NCI-H1105 treated with DMSO at 0.1 percent for 48 hours (cell line): ENCODE results near the gene CARM1.
"Not testable (repeated sequence)": the region's sequence is repeated elsewhere in the genome, so short reads cannot be mapped to it uniquely, and the experiment has no call there.

ENCODE experiments used
- DNase-seq: peaks from one replicate; lab custom pipeline; 2025; lab: John Stamatoyannopoulos, UW

Gene CARM1

DNA sequence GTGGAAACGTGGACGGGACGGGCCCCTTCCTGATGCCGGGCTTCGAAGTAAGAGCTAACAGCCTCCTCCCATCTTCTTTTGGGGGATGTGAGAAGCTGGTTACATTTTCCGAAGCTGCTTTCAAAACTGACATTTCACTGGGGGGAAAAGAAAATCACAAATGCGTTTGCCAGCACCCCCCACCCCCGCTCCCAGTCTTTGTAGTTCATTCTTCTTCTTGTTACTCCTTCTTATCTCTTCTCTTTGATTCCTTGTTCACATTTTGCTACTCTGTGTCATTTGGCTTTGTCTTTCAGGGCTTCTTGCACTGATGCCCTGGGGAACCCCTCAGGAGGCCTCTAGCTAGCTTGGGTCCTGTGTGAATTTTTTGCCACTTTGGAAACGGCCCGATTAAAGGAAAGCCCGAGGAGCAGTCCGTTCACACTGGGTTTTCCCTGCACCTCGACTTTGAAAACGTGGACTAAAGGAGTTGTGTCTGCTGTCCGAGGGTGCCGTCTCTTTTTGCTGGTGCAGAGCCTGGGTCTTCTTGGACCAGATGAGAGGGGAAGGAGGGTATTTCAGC is 1.3 kb downstream of the CARM1 start:
- no peak for DNase-seq

DNA sequence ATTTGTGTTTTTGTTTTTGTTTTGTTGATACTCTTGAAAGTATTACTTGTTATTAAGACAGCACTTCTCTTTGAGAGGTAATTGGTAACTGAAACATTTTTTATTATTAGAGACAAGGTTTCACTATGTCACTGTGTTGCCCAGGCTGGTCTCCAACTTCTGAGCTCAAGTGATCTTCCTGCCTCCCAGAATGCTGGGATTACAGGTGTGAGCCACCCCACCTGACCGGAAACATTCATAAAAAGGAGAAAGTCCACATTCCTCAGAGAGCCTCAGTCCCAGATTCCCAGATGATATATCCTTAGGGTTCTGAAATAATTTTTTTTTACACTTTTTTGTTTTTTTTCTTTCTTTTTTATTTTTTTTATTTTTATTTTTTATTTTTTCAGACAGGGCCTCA is 2.7 kb downstream of the CARM1 start:
- no peak for DNase-seq

GRCh38 chr19:10876459-10877240 is 5.3 kb downstream of the CARM1 start:
- no peak for DNase-seq

- not testable (repeated sequence) for DNase-seq
Observed at GRCh38 chr19:10877608-10878007, 6.3 kb downstream of the CARM1 start.

DNA sequence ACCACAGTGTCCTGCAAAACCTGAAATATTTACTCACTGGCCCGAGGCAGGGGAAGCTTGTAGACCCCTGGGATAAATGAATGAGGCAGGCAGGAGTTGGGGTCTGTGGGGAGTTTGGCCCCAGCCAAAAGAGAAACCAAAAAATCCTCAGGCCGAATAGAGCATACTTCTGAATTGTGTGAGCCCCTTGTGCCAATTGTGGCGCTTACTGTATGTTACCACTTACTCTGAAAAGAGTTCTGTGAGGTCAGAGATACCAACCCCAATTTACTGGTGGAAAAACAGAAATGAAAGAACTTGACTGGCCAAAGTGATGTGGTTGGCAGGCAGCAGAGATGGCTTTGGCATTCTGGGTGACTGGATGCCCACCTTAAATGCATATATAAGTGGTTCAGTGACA is 6.9 kb downstream of the CARM1 start:
- no peak for DNase-seq

- DNase-seq = no peak
Observed at GRCh38 chr19:10881403-10882107, 10.2 kb downstream of the CARM1 start.

DNA sequence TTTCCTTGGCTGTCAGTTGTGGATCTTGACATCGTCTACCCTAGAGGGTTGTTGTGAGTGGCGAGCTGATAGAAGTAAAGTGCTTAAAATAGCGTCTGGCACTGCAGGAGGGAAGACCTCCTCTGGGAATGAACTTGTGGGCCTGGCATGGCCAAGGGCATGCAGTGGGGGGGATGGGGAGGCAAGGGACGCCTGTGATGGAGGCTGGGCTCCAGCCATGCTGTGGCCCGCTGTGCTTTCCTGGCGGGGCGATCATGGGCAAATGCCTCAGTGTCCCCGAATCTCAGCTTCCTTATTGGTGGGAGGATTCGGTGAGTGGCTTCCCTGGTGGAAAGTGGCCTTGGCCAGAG is 10.7 kb downstream of the CARM1 start:
- no peak for DNase-seq

DNA sequence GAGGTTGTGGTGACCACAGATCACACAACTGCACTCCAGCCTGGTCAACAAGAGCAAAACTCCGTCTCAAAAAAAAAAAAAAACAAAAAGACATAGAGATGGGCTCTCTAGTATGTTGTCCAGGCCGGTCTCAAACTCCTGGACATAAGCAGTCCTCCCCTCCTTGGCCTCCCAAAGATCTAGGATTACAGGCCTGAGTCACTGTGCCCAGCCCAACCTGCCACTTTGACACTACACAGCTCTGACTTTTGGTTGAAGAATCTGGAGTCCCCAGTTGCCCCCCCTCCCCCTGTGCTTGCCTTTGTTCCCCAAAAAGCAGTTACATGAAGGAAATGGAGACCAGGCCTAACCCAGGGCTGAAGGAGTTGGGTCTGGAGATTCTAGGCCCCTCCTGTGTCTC is 12.9 kb downstream of the CARM1 start:
- DNase-seq = no peak

DNA sequence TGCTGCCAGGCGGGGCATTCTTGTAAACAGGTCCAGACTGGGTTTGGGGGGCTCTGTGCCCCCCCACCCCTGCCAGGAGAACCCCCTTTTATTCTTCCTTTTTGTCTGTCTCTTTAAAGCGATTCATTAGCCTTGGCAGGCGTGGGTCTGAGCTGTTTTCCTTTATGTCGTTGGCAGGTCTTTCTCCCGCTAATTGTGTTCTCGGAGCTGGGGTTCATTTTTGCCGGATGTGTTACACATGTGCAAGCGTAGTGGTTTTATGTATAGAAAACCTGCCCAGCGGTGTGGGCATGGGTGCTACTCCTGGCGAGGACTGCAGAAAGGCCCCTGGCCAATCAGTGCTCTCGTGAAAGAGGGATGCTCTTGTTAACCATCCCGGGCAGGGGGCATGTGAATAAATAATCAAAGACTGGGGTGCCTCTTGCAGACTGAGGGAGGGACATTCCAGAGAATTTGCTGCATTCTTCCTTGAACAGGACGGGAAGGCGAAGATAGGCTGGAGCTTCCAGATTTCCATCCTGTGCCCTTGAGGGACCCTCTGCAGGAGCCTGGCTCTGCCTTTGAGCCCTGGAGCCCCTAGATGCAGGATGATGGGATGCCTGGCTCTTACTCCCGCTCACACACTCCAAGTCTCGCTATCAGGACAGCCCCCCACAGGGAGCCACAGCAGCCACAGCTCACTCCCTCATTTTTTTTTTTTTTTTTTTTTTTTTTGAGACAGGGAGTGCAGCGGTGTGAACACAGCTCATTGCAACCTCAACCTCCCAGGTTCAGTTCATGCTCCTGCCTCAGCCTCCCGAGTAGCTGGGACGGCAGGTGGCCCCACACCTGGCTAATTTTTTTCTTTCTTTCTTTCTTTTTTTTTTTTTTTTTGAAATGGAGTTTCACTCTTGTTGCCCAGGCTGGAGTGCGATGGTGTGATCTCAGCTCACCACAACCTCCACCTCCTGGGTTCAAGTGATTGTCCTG is 14.1 kb downstream of the CARM1 start:
- no peak for DNase-seq

DNA sequence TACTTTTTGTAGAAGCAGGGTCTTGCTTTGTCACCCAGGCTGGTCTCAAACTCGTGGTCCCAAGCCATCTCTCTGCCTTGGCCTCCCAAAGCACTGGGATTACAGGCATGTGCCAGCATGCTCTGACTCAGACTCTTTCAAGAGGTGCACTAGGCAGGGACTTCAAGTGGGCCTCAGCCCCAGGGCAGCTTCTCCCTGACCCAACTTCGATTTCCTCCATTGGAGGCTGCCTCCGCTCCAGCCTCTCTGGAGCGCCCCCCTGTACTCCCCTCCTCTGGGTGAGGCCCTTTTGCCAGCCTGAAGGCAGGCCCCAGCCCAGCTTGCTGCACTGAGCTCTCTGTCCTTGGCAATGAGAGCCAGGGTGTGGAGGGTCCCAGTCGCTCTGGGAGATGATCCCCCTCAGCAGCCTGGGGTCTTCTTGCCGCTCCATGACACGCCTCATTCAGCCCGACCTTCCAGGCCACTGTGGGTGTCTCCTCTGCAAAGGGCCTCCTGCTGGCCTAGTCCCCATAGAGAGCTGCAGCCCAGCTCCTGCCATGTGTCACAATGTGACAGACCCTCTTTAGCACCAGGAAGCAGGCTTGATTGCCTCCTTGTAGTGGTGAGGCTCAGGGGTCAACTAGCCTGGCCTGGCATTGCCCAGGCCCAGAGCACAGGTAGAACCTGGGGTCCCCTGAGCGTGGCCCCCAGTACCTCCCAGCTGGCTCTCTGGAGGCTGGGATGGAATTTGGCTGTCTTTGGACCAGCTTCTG is 16.4 kb downstream of the CARM1 start:
- DNase-seq = no peak

GRCh38 chr19:10888421-10888866 is 17.1 kb downstream of the CARM1 start:
- no peak for DNase-seq

- DNase-seq = no peak
Observed at GRCh38 chr19:10889880-10890279, 18.5 kb downstream of the CARM1 start.

- DNase-seq = no peak
Observed at GRCh38 chr19:10891405-10892086, 20.2 kb downstream of the CARM1 start.

DNA sequence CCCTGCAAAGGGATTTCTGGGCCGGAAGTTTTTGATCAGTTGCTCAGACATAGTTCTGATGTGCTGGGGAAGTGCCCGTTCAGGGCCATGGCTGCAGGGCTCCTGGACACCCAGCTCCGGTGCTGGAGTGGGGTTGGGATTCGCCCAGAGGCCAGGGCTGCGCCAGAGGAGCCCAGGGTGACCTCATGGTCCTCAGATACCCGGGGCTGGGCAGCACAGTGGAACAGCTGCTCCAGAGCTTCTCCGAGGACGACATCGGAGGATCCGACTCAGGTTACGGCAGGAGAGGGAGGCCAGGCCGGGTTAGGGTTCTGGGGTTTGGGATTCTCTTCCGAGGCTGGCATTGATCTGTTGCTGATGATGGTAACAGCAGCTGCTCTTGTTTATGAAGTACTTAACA is 20.9 kb downstream of the CARM1 start:
- DNase-seq = no peak

GRCh38 chr19:10894911-10895213 is 23.5 kb downstream of the CARM1 start:
- DNase-seq = no peak

- no peak for DNase-seq
Observed at GRCh38 chr19:10895363-10895762, 24.0 kb downstream of the CARM1 start.

DNA sequence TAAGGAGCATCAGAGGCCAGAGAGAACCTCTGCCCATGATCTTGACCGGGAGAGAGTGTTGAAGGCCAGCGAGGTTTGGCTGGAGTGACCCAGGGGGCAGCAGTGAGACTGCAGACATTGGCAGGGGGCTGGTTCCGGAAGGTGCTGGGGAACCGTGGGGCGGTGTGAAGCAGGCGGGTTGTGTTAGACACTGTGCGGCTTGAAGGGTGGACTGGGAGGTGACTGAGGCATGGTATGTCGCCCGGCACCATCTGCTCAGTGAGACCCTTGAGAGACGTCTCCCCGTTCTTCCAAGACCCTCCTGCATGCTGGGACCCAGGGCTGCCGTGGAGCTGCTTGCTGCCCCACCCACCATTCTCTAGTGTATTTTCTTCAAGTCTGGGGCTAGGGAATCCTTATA is 24.6 kb downstream of the CARM1 start:
- no peak for DNase-seq

GRCh38 chr19:10896851-10897526 is 25.6 kb downstream of the CARM1 start:
- no peak for DNase-seq

DNA sequence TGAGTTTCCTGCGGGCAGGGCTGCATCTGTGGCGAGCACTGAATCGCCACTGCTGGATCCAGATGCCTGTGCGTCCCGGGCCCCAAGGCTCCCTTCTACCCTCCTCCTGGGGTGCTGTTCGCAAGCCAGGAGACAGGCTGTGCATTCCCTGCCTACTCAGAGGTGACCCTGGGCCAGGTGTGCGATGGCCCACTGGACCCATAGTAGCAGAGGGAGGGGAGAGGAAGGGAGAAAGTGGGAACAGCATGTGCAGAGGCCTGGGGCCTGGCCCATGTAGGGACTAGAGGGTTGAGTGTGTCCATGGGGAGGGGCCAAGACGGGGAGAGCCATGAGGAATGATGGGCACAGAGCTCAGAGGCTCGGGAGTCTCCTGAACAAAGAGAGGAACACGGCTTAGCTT is 27.3 kb downstream of the CARM1 start:
- DNase-seq = no peak

DNA sequence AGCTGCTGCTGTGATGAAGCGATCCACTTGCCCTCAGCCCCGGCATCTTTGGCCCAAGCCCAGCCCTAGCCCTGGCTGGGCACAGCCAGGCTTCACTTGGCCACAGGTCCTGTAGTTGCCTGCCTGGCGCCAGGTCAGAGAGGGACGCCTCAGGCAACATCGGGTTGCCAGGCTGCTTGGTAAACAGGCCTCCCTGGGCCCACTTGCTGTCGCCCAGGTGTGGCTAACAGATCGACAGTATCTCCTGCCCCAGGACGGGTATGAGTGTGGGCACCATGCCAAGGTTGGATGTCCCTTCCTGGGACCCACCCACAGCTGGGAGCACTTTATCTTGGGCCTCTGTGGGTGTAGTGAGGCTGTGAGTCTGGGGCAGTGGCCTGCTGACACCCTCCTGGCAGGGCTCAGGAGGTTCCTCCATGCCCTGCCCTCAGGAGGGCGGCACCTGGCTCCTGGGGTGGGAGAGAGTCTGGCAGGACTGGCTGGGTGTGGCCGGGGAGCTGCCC is 27.8 kb downstream of the CARM1 start:
- no peak for DNase-seq
